HCT116 (cell line): ENCODE measurements around the gene C8A. TPM values are rescaled to one million over a fixed set of nuclear protein-coding genes. Genes with fewer than 3 reads are reported as not detected.

Source experiments
- ATAC-seq: fragments of 200-7000 bp; cut with Tn5 transposase; 2 replicates; pipeline ENCODE4 v1.9.1; 2020; ENCODE audit warnings: mild to moderate bottlenecking, moderate library complexity
- BruUV-seq: library from RNA; stranded (reverse); fragments of 400-500 nt; replicated peaks from 2 replicates; lab custom pipeline; 2021; lab: Mats Ljungman, UMichigan
- CTCF ChIA-PET: fragments of 300-600 bp; sonication (Branson Sonifier 250); formaldehyde crosslinking; loops from one replicate; lab custom pipeline; 2021; ENCODE audit warnings: antibody characterized with exemption; lab: Charles Lee
- POLR2A ChIA-PET: fragments of 300-600, 350-600 bp; sonication (Branson Sonifier 250); formaldehyde crosslinking; loops from one replicate; lab custom pipeline; 2021; ENCODE audit warnings: antibody characterized with exemption; lab: Charles Lee
- RAD21 ChIA-PET, 2 experiments: fragments of 300-600 bp; sonication (Branson Sonifier 250); formaldehyde crosslinking; loops; one replicate each; lab custom pipeline; 2023; ENCODE audit warnings: low total read pairs in 2 of 2; ENCODE audit not compliant: uncharacterized antibody in 2 of 2, unreplicated experiment in 2 of 2, low non-redundant PET in 1 of 2; lab: Charles Lee
- DNase-seq: peaks from one replicate; pipeline ENCODE4 v3.0.0-alpha.2; 2010; ENCODE audit warnings: low read depth, low spot score
- H2AFZ ChIP-seq: fragments of 200-600 bp; shearing (Covaris generic), sonication (generic); 2 replicates; pipeline ENCODE4 v1.6.1; 2017; ENCODE audit warnings: low read depth, mixed run types, mixed read lengths, antibody characterized with exemption, low read length; ENCODE audit not compliant: poor library complexity, severe bottlenecking
- H3K27ac ChIP-seq: 2 replicates; pipeline ENCODE4 v1.5.1; 2012; ENCODE audit warnings: low read depth, low read length
- H3K27me3 ChIP-seq: fragments of 200-600 bp; sonication (generic); 2 replicates; pipeline ENCODE4 v1.6.1; 2016; ENCODE audit warnings: mixed run types, low read length, mixed read lengths; ENCODE audit not compliant: insufficient read depth
- H3K36me3 ChIP-seq, 2 experiments: fragments of 200-500 bp in 1 of 2; fragments of 200-600 bp in 1 of 2; sonication (Bioruptor generic) in 1 of 2; sonication (generic) in 1 of 2; 2 replicates each; pipeline versions ENCODE4 v1.5.1 to v1.6.1; 2014 to 2016; ENCODE audit warnings: low read length in 2 of 2, inconsistent platforms in 1 of 2, mixed read lengths in 1 of 2, mixed run types in 1 of 2; ENCODE audit not compliant: insufficient read depth in 2 of 2, control insufficient read depth in 1 of 2
- H3K4me1 ChIP-seq, 2 experiments: fragments of 200-600 bp in 1 of 2; sonication (generic) in 1 of 2; 2 replicates each; pipeline versions ENCODE4 v1.5.1 to v1.6.1; 2012 to 2017; ENCODE audit warnings: low read length in 2 of 2, inconsistent platforms in 1 of 2, mild to moderate bottlenecking in 1 of 2, mixed read lengths in 1 of 2, mixed run types in 1 of 2, moderate library complexity in 1 of 2; ENCODE audit not compliant: insufficient read depth in 2 of 2, control insufficient read depth in 1 of 2
- H3K4me2 ChIP-seq: fragments of 200-600 bp; sonication (generic); 2 replicates; pipeline ENCODE4 v1.6.1; 2017; ENCODE audit warnings: mixed run types, low read length, mixed read lengths
- H3K4me3 ChIP-seq, 2 experiments: fragments of 200-600 bp in 1 of 2; sonication (generic) in 1 of 2; replicated peaks in 1 of 2; 2 replicates each; pipeline ENCODE4 v1.5.1; 2011 to 2016; ENCODE audit warnings: low read length in 2 of 2, control low read depth in 1 of 2, low read depth in 1 of 2, mild to moderate bottlenecking in 1 of 2, mixed read lengths in 1 of 2, mixed run types in 1 of 2
- H3K79me2 ChIP-seq: fragments of 200-600 bp; sonication (generic); 2 replicates; pipeline ENCODE4 v1.6.1; 2017; ENCODE audit warnings: mild to moderate bottlenecking, mixed run types, low read length, moderate library complexity, mixed read lengths; ENCODE audit not compliant: insufficient read depth
- H3K9ac ChIP-seq: fragments of 200-600 bp; sonication (generic); 2 replicates; pipeline ENCODE4 v1.6.1; 2016; ENCODE audit warnings: low read length, mixed read lengths
- H3K9me2 ChIP-seq: fragments of 200-600 bp; sonication (generic), shearing (Covaris generic); 2 replicates; pipeline ENCODE4 v1.6.1; 2017; ENCODE audit warnings: mixed run types, mild to moderate bottlenecking, moderate library complexity; ENCODE audit not compliant: insufficient read depth
- H3K9me3 ChIP-seq, 2 experiments: fragments of 200-500 bp in 1 of 2; fragments of 200-600 bp in 1 of 2; sonication (Bioruptor generic) in 1 of 2; sonication (generic) in 1 of 2; 2 replicates each; pipeline ENCODE4 v1.6.1; 2014 to 2017; ENCODE audit warnings: low read length in 2 of 2, mixed read lengths in 2 of 2, inconsistent platforms in 1 of 2, low read depth in 1 of 2, mild to moderate bottlenecking in 1 of 2, mixed run types in 1 of 2, moderate library complexity in 1 of 2; ENCODE audit not compliant: control insufficient read depth in 1 of 2, insufficient read depth in 1 of 2
- H4K20me1 ChIP-seq: fragments of 200-600 bp; sonication (generic), shearing (Covaris generic); 2 replicates; pipeline ENCODE4 v1.6.1; 2017; ENCODE audit warnings: mixed run types, mild to moderate bottlenecking, moderate library complexity; ENCODE audit not compliant: insufficient read depth
- CEBPB ChIP-seq: IDR thresholded peaks from 2 replicates; pipeline ENCODE4 v1.6.1; 2012; ENCODE audit warnings: low read depth
- EGR1 ChIP-seq: IDR thresholded peaks from 2 replicates; pipeline ENCODE4 v1.6.1; 2012; ENCODE audit warnings: low read depth
- EZH2 ChIP-seq: fragments of 200-600 bp; sonication (generic); IDR thresholded peaks from 2 replicates; pipeline ENCODE4 v1.6.1; 2017; ENCODE audit warnings: antibody characterized with exemption, mixed run types
- EZH2phosphoT487 ChIP-seq: fragments of 200-600 bp; IDR thresholded peaks from 2 replicates; pipeline ENCODE4 v1.6.1; 2018; ENCODE audit warnings: antibody characterized with exemption, borderline replicate concordance
- JUND ChIP-seq: IDR thresholded peaks from 2 replicates; pipeline ENCODE4 v1.6.1; 2012
- POLR2A ChIP-seq: IDR thresholded peaks from 2 replicates; pipeline ENCODE4 v1.7.0; 2011; ENCODE audit warnings: borderline replicate concordance; ENCODE audit not compliant: insufficient read depth, insufficient read length; ENCODE audit errors: extremely low read depth
- RAD21 ChIP-seq: IDR thresholded peaks from 2 replicates; pipeline ENCODE4 v1.6.1; 2012; ENCODE audit warnings: low read depth, mild to moderate bottlenecking
- SIN3A ChIP-seq: IDR thresholded peaks from 2 replicates; pipeline ENCODE4 v1.6.1; 2012; ENCODE audit warnings: low read depth
- SRF ChIP-seq: IDR thresholded peaks from 2 replicates; pipeline ENCODE4 v1.6.1; 2012; ENCODE audit warnings: low read depth
- TCF7L2 ChIP-seq: IDR thresholded peaks from 2 replicates; pipeline ENCODE4 v1.7.0; 2011; ENCODE audit warnings: borderline replicate concordance, inconsistent platforms; ENCODE audit not compliant: insufficient read depth, insufficient read length; ENCODE audit errors: extremely low read depth
- ZNF274 ChIP-seq: fragments of 200-500 bp; sonication (Bioruptor generic); IDR thresholded peaks from 2 replicates; pipeline ENCODE4 v1.6.1; 2014; ENCODE audit warnings: mild to moderate bottlenecking, low read depth, low read length, inconsistent platforms
- intact Hi-C: fragments of 100-400 bp; cut with micrococcal nuclease; formaldehyde crosslinking; loops from 2 replicates; pipeline ENCODE4 v1.10.0; 2022
- total RNA-seq: library from RNA; stranded (reverse); gene quantifications from one replicate; pipeline ENCODE4 v1.2.1, GENCODE V29; 2021; ENCODE audit not compliant: unreplicated experiment
- TF ChIP-seq, protein P1 (sequence below): IDR thresholded peaks from 2 replicates; pipeline ENCODE4 v1.6.1; 2012
- TF ChIP-seq, protein P2 (sequence below), 3 experiments: fragments of 200-600 bp in 1 of 3; sonication (generic) in 1 of 3; IDR thresholded peaks in 2 of 3; conservative IDR thresholded peaks in 1 of 3; 2 replicates each; pipeline ENCODE4 v1.5.1; 2012 to 2017; ENCODE audit warnings: low read depth in 2 of 3, low read length in 2 of 3, antibody characterized with exemption in 1 of 3, borderline replicate concordance in 1 of 3, control low read depth in 1 of 3, mild to moderate bottlenecking in 1 of 3, mixed read lengths in 1 of 3, mixed run types in 1 of 3, moderate library complexity in 1 of 3; ENCODE audit not compliant: insufficient read depth in 1 of 3
- TF ChIP-seq, protein P3 (sequence below): IDR thresholded peaks from 2 replicates; pipeline ENCODE4 v1.6.1; 2012

C8A gene
- total RNA-seq, 1 experiment from 2014 or later = 0.10 TPM

DNA sequence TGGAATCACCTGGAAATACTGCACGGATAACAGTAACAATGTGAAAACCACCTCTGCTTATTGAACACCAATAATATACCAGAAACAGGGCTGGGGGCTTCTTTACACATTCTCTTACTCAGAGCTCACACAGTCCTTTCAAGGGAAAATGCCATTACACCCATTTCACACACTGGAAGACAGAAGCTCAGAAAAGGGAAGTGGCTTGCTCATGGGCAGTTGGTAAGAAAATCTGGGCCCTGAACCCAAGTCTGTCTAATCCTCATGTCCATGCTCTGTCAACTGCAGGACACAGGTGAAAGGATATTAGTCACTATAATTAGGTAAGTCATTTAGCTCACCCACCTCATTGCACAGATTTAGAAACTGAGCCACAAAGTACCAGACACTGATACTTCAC, 18.6 kb downstream of the C8A start:
- TF ChIP-seq CEBPB (no peak), SRF (no peak), ZNF274 (no peak)
- TF ChIP-seq, protein P1, sequence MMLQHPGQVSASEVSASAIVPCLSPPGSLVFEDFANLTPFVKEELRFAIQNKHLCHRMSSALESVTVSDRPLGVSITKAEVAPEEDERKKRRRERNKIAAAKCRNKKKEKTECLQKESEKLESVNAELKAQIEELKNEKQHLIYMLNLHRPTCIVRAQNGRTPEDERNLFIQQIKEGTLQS = no peak
- TF ChIP-seq, all 23 proteins: peak for 0
- Histone ChIP-seq H3K9me3 (no peaks in the 10 kb centered on the region), H3K9ac (no peak overlapping the region), H3K4me1 (no peaks in the 10 kb centered on the region), H3K27me3 (peaks cover 20% of the 10 kb centered on the region; the same call in 1 of the 2 replicates), H2AFZ (no peak overlapping the region), H3K79me2 (no peaks in the 10 kb centered on the region), H4K20me1 (no peaks in the 10 kb centered on the region), H3K4me2 (no peak overlapping the region), H3K36me3 (no peaks in the 10 kb centered on the region), H3K27ac (no peak overlapping the region), H3K4me3 (no peak overlapping the region), H3K9me2 (no peaks in the 10 kb centered on the region)
- RAD21 ChIA-PET = no interaction called here
- no peak for ATAC-seq
- intact Hi-C loops = no loop called here
- CTCF ChIA-PET = no interaction called here
- POLR2A ChIA-PET = no interaction called here
- DNase-seq = no peak
- no TSS peak for BruUV-seq

DNA sequence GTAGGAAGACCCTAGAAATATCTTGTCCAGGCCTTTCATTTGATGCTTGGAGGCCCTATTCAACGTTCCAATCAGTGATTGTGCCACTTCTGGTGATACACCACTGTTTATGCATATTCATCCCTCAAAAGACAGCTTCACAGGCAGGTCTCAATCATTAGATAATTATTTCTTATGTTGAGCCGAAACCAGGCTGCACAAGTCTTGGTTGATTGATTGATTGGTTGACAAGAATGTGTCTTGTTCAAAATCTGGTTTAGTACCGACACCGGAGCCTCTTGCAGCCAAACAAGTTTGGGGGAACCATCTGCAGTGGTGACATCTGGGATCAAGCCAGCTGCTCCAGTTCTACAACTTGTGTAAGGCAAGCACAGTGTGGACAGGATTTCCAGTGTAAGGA, 20.1 kb downstream of the C8A start:
- Histone ChIP-seq H3K9ac (no peak overlapping the region), H3K4me1 (no peaks in the 10 kb centered on the region), H3K36me3 (no peaks in the 10 kb centered on the region), H3K4me2 (no peak overlapping the region), H3K4me3 (no peak overlapping the region), H3K27ac (no peak overlapping the region), H3K9me2 (no peaks in the 10 kb centered on the region), H3K27me3 (peaks cover 20% of the 10 kb centered on the region; the same call in 1 of the 2 replicates), H2AFZ (no peak overlapping the region), H4K20me1 (no peaks in the 10 kb centered on the region), H3K9me3 (no peaks in the 10 kb centered on the region), H3K79me2 (no peaks in the 10 kb centered on the region)
- RAD21 ChIA-PET = no interaction called here
- CTCF ChIA-PET = no interaction called here
- POLR2A ChIA-PET = no interaction called here
- BruUV-seq = no TSS peak
- DNase-seq (no peak), ATAC-seq (no peak)
- intact Hi-C loops = no loop called here
- TF ChIP-seq, protein P1 = no peak
- TF ChIP-seq SRF (no peak), JUND (no peak), TCF7L2 (no peak), EZH2 (no peak), EGR1 (no peak), SIN3A (no peak), EZH2phosphoT487 (no peak), RAD21 (no peak), CEBPB (no peak), POLR2A (no peak)
- TF ChIP-seq, protein P2, sequence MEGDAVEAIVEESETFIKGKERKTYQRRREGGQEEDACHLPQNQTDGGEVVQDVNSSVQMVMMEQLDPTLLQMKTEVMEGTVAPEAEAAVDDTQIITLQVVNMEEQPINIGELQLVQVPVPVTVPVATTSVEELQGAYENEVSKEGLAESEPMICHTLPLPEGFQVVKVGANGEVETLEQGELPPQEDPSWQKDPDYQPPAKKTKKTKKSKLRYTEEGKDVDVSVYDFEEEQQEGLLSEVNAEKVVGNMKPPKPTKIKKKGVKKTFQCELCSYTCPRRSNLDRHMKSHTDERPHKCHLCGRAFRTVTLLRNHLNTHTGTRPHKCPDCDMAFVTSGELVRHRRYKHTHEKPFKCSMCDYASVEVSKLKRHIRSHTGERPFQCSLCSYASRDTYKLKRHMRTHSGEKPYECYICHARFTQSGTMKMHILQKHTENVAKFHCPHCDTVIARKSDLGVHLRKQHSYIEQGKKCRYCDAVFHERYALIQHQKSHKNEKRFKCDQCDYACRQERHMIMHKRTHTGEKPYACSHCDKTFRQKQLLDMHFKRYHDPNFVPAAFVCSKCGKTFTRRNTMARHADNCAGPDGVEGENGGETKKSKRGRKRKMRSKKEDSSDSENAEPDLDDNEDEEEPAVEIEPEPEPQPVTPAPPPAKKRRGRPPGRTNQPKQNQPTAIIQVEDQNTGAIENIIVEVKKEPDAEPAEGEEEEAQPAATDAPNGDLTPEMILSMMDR (IDR thresholded peaks at IDR 0.05 in 2 of 3, conservative IDR thresholded peaks at IDR 0.05 in 1 of 3; ENCODE audit: borderline replicate concordance in 1 of 3, insufficient read depth in 1 of 3, low read depth in 2 of 3, low read length in 2 of 3) = no peak
- TF ChIP-seq, protein P3, sequence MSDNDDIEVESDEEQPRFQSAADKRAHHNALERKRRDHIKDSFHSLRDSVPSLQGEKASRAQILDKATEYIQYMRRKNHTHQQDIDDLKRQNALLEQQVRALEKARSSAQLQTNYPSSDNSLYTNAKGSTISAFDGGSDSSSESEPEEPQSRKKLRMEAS = no peak
